Ureter (tissue), 1 donor: ENCODE results near the gene FAM53B. TPM values are rescaled to one million over a fixed set of nuclear protein-coding genes. Genes with fewer than 3 reads are reported as not detected.
A peak's percentile ranks its signal among the peaks of the same experiment; 100 is the strongest.

Experiments
- DNase-seq: peaks from one replicate; pipeline ENCODE4 v3.0.0-alpha.2; 2020; ENCODE audit warnings: low spot score
- total RNA-seq: library from RNA; stranded (reverse); gene quantifications from one replicate; pipeline ENCODE4 v1.2.4, GENCODE V29; 2023
- donor health status: DM: yes; HTN: yes; CAD: no.

The FAM53B gene
- total RNA-seq, 1 donor from 2014 or later = 38.8 TPM

DNA sequence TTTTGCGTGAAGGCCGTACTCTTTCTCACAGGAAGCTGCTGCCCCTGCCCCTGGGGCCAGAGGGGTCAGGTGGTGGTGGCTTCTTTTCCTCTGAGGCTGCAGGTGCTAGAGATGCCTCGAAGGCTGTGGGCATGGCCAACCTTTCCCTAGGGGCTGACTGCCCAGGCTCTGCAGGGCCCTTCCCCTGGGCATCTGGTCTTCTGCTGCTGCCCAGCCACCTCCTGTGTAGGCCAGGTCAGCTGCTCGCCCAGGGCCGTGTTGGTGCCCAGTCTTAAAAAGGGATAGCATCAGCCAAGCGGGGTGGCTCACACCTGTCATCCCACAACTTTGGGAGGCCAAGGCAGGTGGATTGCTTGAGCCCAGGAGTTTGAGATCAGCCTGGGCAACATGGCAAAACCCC lies 114.3 kb downstream of the FAM53B start:
- no peak for DNase-seq

DNA sequence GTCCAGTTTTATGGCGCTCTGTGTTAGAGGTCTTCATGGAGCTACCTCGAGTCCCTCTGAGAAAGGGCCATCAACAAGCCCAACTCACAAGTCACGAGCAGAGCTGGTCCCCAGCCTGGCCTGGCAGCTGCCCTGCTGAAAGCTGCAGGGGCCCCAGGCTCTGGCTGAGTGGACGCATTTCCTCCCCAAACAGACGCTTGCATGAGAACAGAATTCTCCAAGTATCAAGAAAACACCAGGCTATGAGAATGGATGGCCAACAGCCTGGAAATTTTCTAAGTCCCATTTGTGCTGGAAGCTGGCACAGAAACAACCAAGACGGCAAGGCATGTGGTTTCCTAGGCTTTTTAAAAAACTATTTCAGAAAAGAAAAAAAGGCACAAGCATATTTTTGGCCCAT lies 114.8 kb downstream of the FAM53B start:
- DNase-seq = no peak

- no peak for DNase-seq
Observed at GRCh38 chr10:124628676-124629021, 115.5 kb downstream of the FAM53B start.

DNA sequence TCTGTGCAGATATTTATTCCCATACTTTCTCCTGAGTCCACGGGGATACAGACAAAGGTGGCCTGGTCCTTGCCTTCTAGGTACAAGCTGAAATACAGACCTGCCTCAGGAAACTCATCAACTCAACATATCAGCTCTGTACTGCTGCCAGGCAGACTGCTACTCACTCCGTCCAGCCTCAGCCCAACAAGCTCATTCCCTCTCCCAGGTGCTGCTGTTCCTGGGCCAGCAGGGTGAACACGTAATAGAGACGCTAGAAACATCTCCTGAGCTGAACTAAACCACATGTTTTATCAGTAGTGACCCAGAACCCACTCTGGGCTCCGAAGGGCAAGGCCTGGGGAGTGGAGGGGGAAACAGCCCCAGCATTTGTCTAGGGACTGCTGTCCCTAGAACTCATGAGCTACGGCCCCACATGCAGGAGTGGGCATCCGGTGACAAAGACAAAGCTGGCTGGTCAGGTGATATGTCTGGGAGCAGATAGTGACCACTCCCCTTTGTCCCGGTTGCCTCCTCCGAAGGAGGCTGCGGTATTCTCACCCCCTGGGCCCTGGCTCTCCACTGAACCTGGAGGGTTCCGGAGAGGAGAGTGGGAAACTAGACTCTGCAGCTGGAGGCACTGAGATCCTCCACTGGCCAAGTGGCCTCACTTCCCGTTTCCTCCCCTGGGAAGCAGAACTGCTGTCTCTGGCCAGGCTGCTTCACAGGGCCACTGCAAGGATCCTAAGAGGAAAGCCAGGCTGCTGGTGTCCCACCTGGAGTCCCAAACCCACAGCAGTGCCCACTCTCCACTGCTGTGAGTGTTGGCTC lies 116.1 kb downstream of the FAM53B start:
- DNase-seq = no peak

- DNase-seq = no peak
Observed at GRCh38 chr10:124626759-124627380, 117.3 kb downstream of the FAM53B start.

GRCh38 chr10:124625831-124626238 lies 118.3 kb downstream of the FAM53B start:
- DNase-seq = no peak

DNA sequence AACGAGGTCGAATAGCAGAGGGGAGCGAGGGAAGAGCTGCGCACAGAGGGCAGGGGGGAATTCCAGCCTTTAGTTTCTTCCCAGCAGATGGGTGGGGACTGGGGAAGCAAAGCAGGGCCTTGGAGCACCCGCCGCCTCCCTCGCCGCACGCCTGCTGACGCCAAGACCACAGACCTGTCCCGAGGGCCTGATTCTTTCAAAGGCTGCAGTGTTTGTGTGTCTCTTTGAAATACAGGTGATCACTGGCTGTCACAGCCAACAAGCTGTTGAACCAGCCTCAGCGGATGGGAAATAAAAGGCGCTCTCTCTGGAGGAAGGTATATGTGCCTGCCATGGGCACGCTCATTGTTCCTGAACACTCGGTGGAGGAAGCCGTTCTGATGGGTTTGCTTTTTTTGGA lies 119.3 kb downstream of the FAM53B start:
- no peak for DNase-seq

GRCh38 chr10:124624466-124624865 lies 119.7 kb downstream of the FAM53B start:
- no peak for DNase-seq

- no peak for DNase-seq
Observed at GRCh38 chr10:124624006-124624405, 120.2 kb downstream of the FAM53B start.

DNA sequence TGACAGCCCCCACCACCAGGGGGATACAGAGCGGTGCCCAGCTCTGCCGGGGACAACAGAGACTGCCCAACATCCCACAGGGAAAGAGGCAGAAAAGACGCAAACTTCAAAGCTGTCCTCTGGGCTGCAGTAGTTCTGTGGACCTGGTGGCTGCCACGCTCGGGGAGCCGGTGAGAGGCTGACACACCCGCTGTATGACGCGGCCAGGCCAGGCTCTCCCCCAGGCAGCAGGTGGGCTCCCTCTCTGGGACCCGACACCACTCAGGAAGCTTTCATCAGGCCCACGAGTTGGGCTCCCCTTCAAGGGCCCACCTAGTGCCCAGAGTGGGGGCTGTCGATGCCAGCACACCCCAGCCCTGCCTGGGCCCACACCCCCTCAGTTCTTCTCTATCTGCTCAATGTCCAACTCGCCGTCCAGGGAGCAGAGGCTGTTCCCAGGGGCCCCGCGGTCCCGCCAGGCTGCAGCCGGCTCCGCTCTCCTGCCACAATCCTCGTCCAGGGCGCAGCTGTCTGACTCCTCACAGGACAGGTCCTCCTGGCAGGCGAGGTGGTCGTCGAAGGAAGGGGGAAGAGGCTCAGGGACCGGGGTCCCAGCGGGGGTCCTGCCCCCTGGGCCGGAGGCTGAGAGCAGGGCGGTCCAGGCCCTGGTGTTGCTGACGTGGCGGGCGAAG lies 121.2 kb downstream of the FAM53B start:
- DNase-seq = no peak

DNA sequence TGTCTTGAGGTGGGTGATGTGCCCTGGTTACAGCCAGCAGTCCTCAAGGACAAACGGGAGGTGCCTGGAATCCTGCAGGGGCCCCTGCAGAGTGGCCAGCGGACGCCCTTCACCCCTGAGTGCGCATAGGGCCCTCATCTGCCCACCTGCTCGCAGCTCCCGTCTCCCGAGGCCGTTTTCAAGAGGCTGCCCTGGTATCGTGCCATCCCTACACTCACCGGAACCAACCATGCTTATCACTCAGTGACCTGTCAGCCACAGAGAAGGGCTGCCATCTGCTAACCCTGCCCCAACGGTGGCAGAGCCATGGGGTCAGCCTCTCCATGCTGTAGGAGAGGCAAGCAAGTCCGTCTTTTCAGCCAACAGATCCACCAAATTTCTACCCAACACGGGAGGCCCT lies 122.0 kb downstream of the FAM53B start:
- DNase-seq = no peak

GRCh38 chr10:124621637-124622036 lies 122.5 kb downstream of the FAM53B start:
- no peak for DNase-seq

GRCh38 chr10:124619802-124620490 lies 124.2 kb downstream of the FAM53B start:
- DNase-seq = no peak

GRCh38 chr10:124619195-124619594 lies 125.0 kb downstream of the FAM53B start:
- peak; percentile 76 for DNase-seq

DNA sequence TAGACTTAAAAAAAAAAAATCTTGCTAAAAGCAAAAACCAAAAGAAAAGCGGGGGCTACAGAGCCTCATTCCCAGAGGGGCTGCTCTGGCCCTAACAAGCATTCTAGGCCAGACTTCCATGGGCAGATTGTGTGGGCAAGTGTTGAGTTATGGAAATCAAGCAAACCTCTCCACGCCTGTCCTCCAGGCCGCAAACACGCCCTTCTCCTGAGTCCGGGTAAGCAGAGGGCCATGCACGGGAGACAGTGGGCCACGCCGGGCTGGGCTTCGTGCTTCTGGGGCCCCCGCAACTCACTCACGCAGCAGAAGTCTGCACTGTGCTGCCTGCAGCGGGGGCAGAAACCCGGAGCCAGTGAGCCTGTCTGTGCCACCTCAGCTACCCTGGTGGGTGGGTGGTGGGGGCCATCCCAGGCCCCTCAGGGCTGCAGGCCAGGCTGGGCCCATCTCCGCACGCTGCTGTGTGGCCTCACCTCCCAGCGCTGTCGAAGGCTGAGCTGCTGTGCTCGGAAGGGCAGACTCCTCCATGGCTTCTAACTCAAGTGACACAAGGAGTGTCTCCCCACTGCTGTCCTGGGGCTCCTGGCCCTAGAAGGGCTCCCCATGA lies 125.6 kb downstream of the FAM53B start:
- DNase-seq = no peak

DNA sequence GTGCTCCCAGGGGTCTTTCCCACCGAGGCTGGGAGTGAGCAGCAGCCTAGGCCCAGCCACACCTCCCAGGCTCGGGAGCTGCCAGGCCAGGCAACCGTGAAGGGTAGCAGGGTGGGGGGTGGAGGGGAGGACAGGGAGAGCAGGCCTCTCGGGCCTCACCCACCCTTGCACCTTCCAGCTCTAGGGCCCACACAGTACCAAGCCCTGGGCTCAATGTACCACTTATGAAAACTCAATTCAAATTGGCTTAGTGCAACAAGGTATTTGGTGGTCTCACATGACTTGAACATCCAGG lies 127.4 kb downstream of the FAM53B start:
- no peak for DNase-seq

- DNase-seq = no peak
Observed at GRCh38 chr10:124616040-124616835, 127.9 kb downstream of the FAM53B start.

GRCh38 chr10:124615259-124615658 lies 128.9 kb downstream of the FAM53B start:
- DNase-seq = no peak

DNA sequence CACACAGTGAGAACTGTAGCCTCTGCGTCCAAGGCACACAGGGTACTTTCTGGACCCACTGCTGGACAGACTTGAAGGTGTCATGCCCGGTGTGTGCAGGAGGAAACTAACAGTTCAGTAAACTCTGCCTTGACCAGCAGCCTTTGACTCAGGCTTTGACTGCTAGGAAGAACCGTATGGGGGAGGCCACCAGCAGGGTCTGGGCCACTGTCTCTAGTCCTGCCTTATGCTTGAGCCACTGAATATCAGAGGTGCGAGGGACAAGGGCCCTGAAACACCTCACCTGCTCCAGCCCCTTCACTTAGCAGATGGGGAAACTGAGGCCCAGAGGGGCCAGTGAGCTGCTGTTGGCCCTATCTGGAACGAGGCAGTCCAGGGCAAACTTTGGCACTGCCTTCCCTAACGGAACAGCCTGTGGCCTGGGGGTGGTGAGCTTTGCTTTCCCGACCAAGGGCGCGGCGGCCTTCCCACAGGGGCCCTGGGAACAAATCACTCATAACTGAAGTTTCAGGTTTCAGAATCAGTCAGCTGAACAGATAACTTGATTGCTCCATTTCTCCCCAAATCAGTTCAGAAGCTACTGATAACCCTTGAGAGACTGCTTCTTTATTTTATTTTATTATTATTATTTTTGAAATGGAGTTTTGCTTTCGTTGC lies 130.0 kb downstream of the FAM53B start:
- DNase-seq = no peak

GRCh38 chr10:124612611-124613498 lies 131.3 kb downstream of the FAM53B start:
- DNase-seq = no peak
